Motor neuron (in vitro differentiated cells): ENCODE data around the gene RFTN1. TPM values are rescaled to one million over a fixed set of nuclear protein-coding genes. Genes with fewer than 3 reads are reported as not detected.
A peak's percentile ranks its signal among the peaks of the same experiment; 100 is the strongest.

Experiments used
- ATAC-seq, 8 experiments: fragments of 200-7000 bp; cut with Tn5 transposase; replicated peaks in 6 of 8; 2 replicates each; pipeline ENCODE4 v1.8.0; 2021; ENCODE audit warnings: mild to moderate bottlenecking in 8 of 8, moderate library complexity in 8 of 8
- H3K27ac ChIP-seq, 2 donors: fragments of 250-450 bp; sonication (Bioruptor Pico); 2 replicates each; pipeline ENCODE4 v1.9.0; 2021; ENCODE audit warnings: antibody characterized with exemption in 2 of 2, mild to moderate bottlenecking in 2 of 2, moderate library complexity in 1 of 2
- H3K4me1 ChIP-seq, 2 donors: fragments of 250-450 bp; sonication (Bioruptor Pico); replicated peaks in 1 of 2; 2 replicates each; pipeline ENCODE4 v1.6.1; 2021; ENCODE audit warnings: antibody characterized with exemption in 2 of 2, mild to moderate bottlenecking in 2 of 2, moderate library complexity in 1 of 2
- H3K4me3 ChIP-seq, 5 donors: fragments of 250-450 bp; sonication (Bioruptor Pico); 2 replicates each; pipeline ENCODE4 v1.9.0; 2021; ENCODE audit warnings: antibody characterized with exemption in 5 of 5, mild to moderate bottlenecking in 5 of 5, moderate library complexity in 4 of 5
- WGBS, 10 experiments: fragments of 450-650 bp; shearing (Covaris generic); methylation state at CpG; one replicate each; pipeline ENCODE4 v1.0.0; 2022; 5-methylcytosine and 5-hydroxymethylcytosine counted together
- in situ Hi-C, 9 experiments: fragments of 400-800 bp; cut with MboI; loops; one replicate each; pipeline ENCODE4 v1.15.0; 2021; ENCODE audit warnings: low sequenced_read_pairs in 9 of 9, low pct_unique_long_range_greater_than_20kb in 2 of 9; ENCODE audit not compliant: unreplicated experiment in 9 of 9
- total RNA-seq, 8 experiments: library from RNA; unstranded; fragments of 300-600 nt; gene quantifications; 2 replicates each; pipeline versions ENCODE4 v1.2.3 to v1.2.4, GENCODE V29; 2022

The RFTN1 gene
- total RNA-seq, 8 experiments from 2014 or later, result 2.4 to 27.9 (median 6.7) TPM

- Histone ChIP-seq H3K27ac (no peak overlapping the region), H3K4me3 (no peak overlapping the region), H3K4me1 (no peaks in the 10 kb centered on the region)
- 15 to 100% (median 89%) methylated on average over 1 to 2 of the region's 2 CpGs; no CpG with 5 or more reads in 1 of the 10 experiments for WGBS, 10 experiments
- in situ Hi-C loops, result loop anchor here in 6 of 9 experiments (25.0 kb wide), 3 partner anchors 221 to 271 kb away; partner anchors contain the start of gene RFTN1 (in 1 of the 6)
- ATAC-seq, result no peak
Measured at GRCh38 chr3:16290827-16291196, 222.7 kb downstream of the RFTN1 start.

GRCh38 chr3:16290007-16290826 lies 223.3 kb downstream of the RFTN1 start:
- Histone ChIP-seq H3K4me1 (no peaks in the 10 kb centered on the region), H3K27ac (no peak overlapping the region), H3K4me3 (no peak overlapping the region)
- ATAC-seq, result peak in 5 of 8 experiments; percentile 45 to 63 (median 57)
- WGBS, 10 experiments, result 0 to 100% (median 13%) methylated on average over 1 to 3 of the region's 3 CpGs; no CpG with 5 or more reads in 1 of the 10 experiments
- in situ Hi-C loops, result loop anchor here in 6 of 9 experiments (25.0 kb wide), 3 partner anchors 222 to 272 kb away; partner anchors contain the start of gene RFTN1 (in 1 of the 6)

GRCh38 chr3:16289144-16289889 lies 224.2 kb downstream of the RFTN1 start:
- Histone ChIP-seq H3K4me3 (no peak overlapping the region), H3K4me1 (no peaks in the 10 kb centered on the region), H3K27ac (no peak overlapping the region)
- in situ Hi-C loops, result loop anchor here (10.0 to 25.0 kb wide), 5 partner anchors 223 to 273 kb away; partner anchors contain the start of gene RFTN1 (in 1 of the 9)
- ATAC-seq, result no peak
- WGBS, 10 experiments, result 72 to 95% (median 92%) methylated on average over 2 of the region's 2 CpGs; no CpG with 5 or more reads in 5 of the 10 experiments

- H3K4me3 ChIP-seq, result no peak overlapping the region
- in situ Hi-C loops, result loop anchor here (10.0 to 25.0 kb wide), 5 partner anchors 224 to 274 kb away; partner anchors contain the start of gene RFTN1 (in 1 of the 9)
- WGBS, 10 experiments, result 75 to 100% (median 100%) methylated on average over 1 of the region's 1 CpG; no CpG with 5 or more reads in 7 of the 10 experiments
- no peaks in the 10 kb centered on the region for H3K4me1 ChIP-seq
- ATAC-seq, result peak in 1 of 8 experiments; percentile 14
- H3K27ac ChIP-seq, result no peak overlapping the region
Measured at GRCh38 chr3:16288664-16289063, 224.8 kb downstream of the RFTN1 start.

- no peak overlapping the region for H3K27ac ChIP-seq
- 50 to 100% (median 82%) methylated on average over 1 to 6 of the region's 6 CpGs for WGBS, 10 experiments
- in situ Hi-C loops, result loop anchor here (10.0 to 25.0 kb wide), 5 partner anchors 225 to 275 kb away; partner anchors contain the start of gene RFTN1 (in 1 of the 9)
- H3K4me1 ChIP-seq, result no peaks in the 10 kb centered on the region
- no peak for ATAC-seq
- H3K4me3 ChIP-seq, result no peak overlapping the region
Measured at GRCh38 chr3:16286751-16287543, 226.6 kb downstream of the RFTN1 start.

- in situ Hi-C loops, result loop anchor here (10.0 to 25.0 kb wide), 5 partner anchors 226 to 276 kb away; partner anchors contain the start of gene RFTN1 (in 1 of the 9)
- H3K27ac ChIP-seq, result no peak overlapping the region
- H3K4me1 ChIP-seq, result no peaks in the 10 kb centered on the region
- H3K4me3 ChIP-seq, result no peak overlapping the region
- no peak for ATAC-seq
- 57 to 100% (median 100%) methylated on average over 1 to 2 of the region's 3 CpGs; no CpG with 5 or more reads in 3 of the 10 experiments for WGBS, 10 experiments
Measured at GRCh38 chr3:16286161-16286560, 227.3 kb downstream of the RFTN1 start.

GRCh38 chr3:16284633-16285032 lies 228.9 kb downstream of the RFTN1 start:
- in situ Hi-C loops, result loop anchor here (10.0 to 25.0 kb wide), 5 partner anchors 228 to 278 kb away; partner anchors contain the start of gene RFTN1 (in 1 of the 9)
- Histone ChIP-seq H3K27ac (no peak overlapping the region), H3K4me3 (no peak overlapping the region), H3K4me1 (no peaks in the 10 kb centered on the region)
- WGBS, 10 experiments, result 83 to 100% (median 100%) methylated on average over 1 of the region's 1 CpG; no CpG with 5 or more reads in 5 of the 10 experiments
- ATAC-seq, result peak in 3 of 8 experiments; percentile 55 to 81 (median 62)

- 11 to 100% (median 85%) methylated on average over 1 to 2 of the region's 2 CpGs for WGBS, 10 experiments
- H3K27ac ChIP-seq, result no peak overlapping the region
- no peak for ATAC-seq
- in situ Hi-C loops, result loop anchor here (10.0 to 25.0 kb wide), 5 partner anchors 232 to 282 kb away; partner anchors contain the start of gene RFTN1 (in 1 of the 9)
- H3K4me3 ChIP-seq, result no peak overlapping the region
- no peaks in the 10 kb centered on the region for H3K4me1 ChIP-seq
Measured at GRCh38 chr3:16280671-16281070, 232.8 kb downstream of the RFTN1 start.

GRCh38 chr3:16279010-16279801 lies 234.3 kb downstream of the RFTN1 start:
- peak in 2 of 8 experiments; percentile 59 to 71 for ATAC-seq
- in situ Hi-C loops, result loop anchor here in 6 of 9 experiments (25.0 kb wide), 3 partner anchors 233 to 283 kb away; partner anchors contain the start of gene RFTN1 (in 1 of the 6)
- no peak overlapping the region for H3K4me3 ChIP-seq
- H3K27ac ChIP-seq, result no peak overlapping the region
- WGBS, 10 experiments, result 14 to 100% (median 89%) methylated on average over 1 to 3 of the region's 3 CpGs; no CpG with 5 or more reads in 4 of the 10 experiments
- no peaks in the 10 kb centered on the region for H3K4me1 ChIP-seq

- WGBS, 10 experiments, result 63 to 100% (median 94%) methylated on average over 1 to 3 of the region's 3 CpGs; no CpG with 5 or more reads in 6 of the 10 experiments
- Histone ChIP-seq H3K4me1 (no peaks in the 10 kb centered on the region), H3K4me3 (no peak overlapping the region), H3K27ac (no peak overlapping the region)
- in situ Hi-C loops, result loop anchor here in 6 of 9 experiments (25.0 kb wide), 3 partner anchors 235 to 285 kb away; partner anchors contain the start of gene RFTN1 (in 1 of the 6)
- no peak for ATAC-seq
Measured at GRCh38 chr3:16277471-16277870, 236.0 kb downstream of the RFTN1 start.

GRCh38 chr3:16273867-16274266 lies 239.6 kb downstream of the RFTN1 start:
- peak in 3 of 8 experiments; percentile 68 to 98 (median 90) for ATAC-seq
- Histone ChIP-seq H3K27ac (no peak overlapping the region), H3K4me1 (no peaks in the 10 kb centered on the region), H3K4me3 (no peak overlapping the region)
- in situ Hi-C loops, result no loop called here
- 0 to 100% (median 88%) methylated on average over 1 to 2 of the region's 2 CpGs; no CpG with 5 or more reads in 4 of the 10 experiments for WGBS, 10 experiments
